CMK (cell line): ENCODE measurements around the gene TTLL3.

ENCODE experiments used
- DNase-seq: peaks from one replicate; pipeline ENCODE4 v3.0.0-alpha.2; 2010; ENCODE audit warnings: low read depth

Gene TTLL3

GRCh38 chr3:9780910-9781309 is 29.2 kb upstream of the TTLL3 start:
- DNase-seq = no peak

GRCh38 chr3:9781551-9781950 is 28.5 kb upstream of the TTLL3 start:
- DNase-seq = no peak

- DNase-seq = no peak
Observed at GRCh38 chr3:9781978-9782603, 28.0 kb upstream of the TTLL3 start.

GRCh38 chr3:9782770-9783169 is 27.3 kb upstream of the TTLL3 start:
- no peak for DNase-seq

GRCh38 chr3:9783954-9784353 is 26.1 kb upstream of the TTLL3 start:
- no peak for DNase-seq

- DNase-seq = no peak
Observed at GRCh38 chr3:9784965-9785364, 25.1 kb upstream of the TTLL3 start.

- DNase-seq = no peak
Observed at GRCh38 chr3:9785602-9786001, 24.5 kb upstream of the TTLL3 start.

- DNase-seq = no peak
Observed at GRCh38 chr3:9786209-9786739, 23.8 kb upstream of the TTLL3 start.

GRCh38 chr3:9786825-9787669 is 23.0 kb upstream of the TTLL3 start:
- no peak for DNase-seq

GRCh38 chr3:9787714-9788113 is 22.3 kb upstream of the TTLL3 start:
- DNase-seq = no peak

- DNase-seq = no peak
Observed at GRCh38 chr3:9791127-9791526, 18.9 kb upstream of the TTLL3 start.

- DNase-seq = no peak
Observed at GRCh38 chr3:9791790-9792404, 18.2 kb upstream of the TTLL3 start.

- peak; percentile 93 for DNase-seq
Observed at GRCh38 chr3:9792405-9793160, 17.5 kb upstream of the TTLL3 start, which contains the start of the genes ARPC4 and TADA3. Gene ARPC4, plus strand, starts transcription at chr3:9793082. Its CDS starts 40 bp downstream, at chr3:9793122. Gene TADA3, minus strand, starts transcription at chr3:9792473. Its CDS starts 1,007 bp downstream, at chr3:9791466.

- DNase-seq = peak; percentile 67
Observed at GRCh38 chr3:9793161-9793781, 16.8 kb upstream of the TTLL3 start.

GRCh38 chr3:9794400-9794799 is 15.7 kb upstream of the TTLL3 start:
- no peak for DNase-seq

- no peak for DNase-seq
Observed at GRCh38 chr3:9795207-9795606, 14.9 kb upstream of the TTLL3 start.

GRCh38 chr3:9797196-9797945 is 12.7 kb upstream of the TTLL3 start:
- DNase-seq = no peak

GRCh38 chr3:9800529-9800928 is 9.5 kb upstream of the TTLL3 start:
- DNase-seq = no peak

GRCh38 chr3:9803494-9803893 is 6.6 kb upstream of the TTLL3 start:
- DNase-seq = no peak

- DNase-seq = no peak
Observed at GRCh38 chr3:9804996-9805395, 5.1 kb upstream of the TTLL3 start.

- no peak for DNase-seq
Observed at GRCh38 chr3:9806137-9806536, 3.9 kb upstream of the TTLL3 start.
